CD14-positive monocyte (primary cell): ENCODE data around the gene ST6GALNAC3. TPM values are rescaled to one million over a fixed set of nuclear protein-coding genes. Genes with fewer than 3 reads are reported as not detected.

Experiments
- DNase-seq, 3 donors: peaks; one replicate each; pipeline ENCODE4 v3.0.0-alpha.2; 2011 to 2022
- H2AFZ ChIP-seq: 2 replicates; pipeline ENCODE4 v1.6.0; 2012; ENCODE audit warnings: mild to moderate bottlenecking, low read depth, low read length, inconsistent platforms; ENCODE audit not compliant: insufficient read depth, poor library complexity, severe bottlenecking
- H3K27ac ChIP-seq, 2 donors: 1 replicate in 1 of 2; 2 replicates in 1 of 2; pipeline ENCODE4 v1.5.1; 2012 to 2013; ENCODE audit warnings: low read length in 2 of 2, control low read depth in 1 of 2, inconsistent platforms in 1 of 2, low read depth in 1 of 2, mild to moderate bottlenecking in 1 of 2
- H3K27me3 ChIP-seq, 2 donors: one replicate each; pipeline versions ENCODE4 v1.6.0 to v1.6.1; 2011 to 2013; ENCODE audit warnings: low read length in 2 of 2; ENCODE audit not compliant: control insufficient read depth in 2 of 2, insufficient read depth in 2 of 2
- H3K36me3 ChIP-seq, 2 donors: replicated peaks in 1 of 2; 1 replicate in 1 of 2; 2 replicates in 1 of 2; pipeline versions ENCODE4 v1.5.1 to v1.6.1; 2012 to 2013; ENCODE audit warnings: low read length in 2 of 2, control low read depth in 1 of 2, inconsistent platforms in 1 of 2, mild to moderate bottlenecking in 1 of 2; ENCODE audit not compliant: insufficient read depth in 2 of 2, control insufficient read depth in 1 of 2
- H3K4me1 ChIP-seq, 2 donors: 1 replicate in 1 of 2; 2 replicates in 1 of 2; pipeline versions ENCODE4 v1.5.1 to v1.6.1; 2012 to 2013; ENCODE audit warnings: low read length in 2 of 2, control low read depth in 1 of 2, inconsistent platforms in 1 of 2, mild to moderate bottlenecking in 1 of 2, moderate library complexity in 1 of 2; ENCODE audit not compliant: insufficient read depth in 2 of 2, control insufficient read depth in 1 of 2
- H3K4me2 ChIP-seq: replicated peaks from 2 replicates; pipeline ENCODE3; 2012; ENCODE audit warnings: low read length, moderate library complexity, mild to moderate bottlenecking; ENCODE audit not compliant: poor library complexity, severe bottlenecking; ENCODE audit errors: extremely low read depth
- H3K4me3 ChIP-seq, 3 experiments: fragments of 200-600 bp in 1 of 3; sonication (generic) in 1 of 3; replicated peaks in 1 of 3; 1 replicate in 2 of 3; 2 replicates in 1 of 3; pipeline ENCODE4 v1.5.1; 2011 to 2013; ENCODE audit warnings: low read length in 3 of 3, mild to moderate bottlenecking in 3 of 3, control low read depth in 2 of 3, low read depth in 2 of 3, inconsistent platforms in 1 of 3, moderate library complexity in 1 of 3
- H3K79me2 ChIP-seq: 2 replicates; pipeline ENCODE4 v1.6.0; 2012; ENCODE audit warnings: mild to moderate bottlenecking, control low read depth, inconsistent platforms, low read length, moderate library complexity; ENCODE audit not compliant: insufficient read depth
- H3K9ac ChIP-seq: 2 replicates; pipeline ENCODE4 v1.6.0; 2017; ENCODE audit warnings: low read length, mild to moderate bottlenecking; ENCODE audit not compliant: insufficient read depth, poor library complexity, severe bottlenecking
- H3K9me3 ChIP-seq, 2 donors: replicated peaks in 1 of 2; 1 replicate in 1 of 2; 2 replicates in 1 of 2; pipeline versions ENCODE4 v1.5.1 to v1.6.1; 2012 to 2013; ENCODE audit warnings: low read length in 2 of 2, control low read depth in 1 of 2; ENCODE audit not compliant: control insufficient read depth in 1 of 2, insufficient read depth in 1 of 2
- H4K20me1 ChIP-seq: 2 replicates; pipeline ENCODE4 v1.6.0; 2012; ENCODE audit warnings: mild to moderate bottlenecking, low read length, control low read depth, moderate library complexity; ENCODE audit not compliant: insufficient read depth
- H3K27ac Mint-ChIP-seq, 7 donors: one replicate each; pipeline ENCODE4 v1.8.0; 2020; ENCODE audit warnings: mild to moderate bottlenecking in 7 of 7, mixed read lengths in 7 of 7, moderate library complexity in 6 of 7, inconsistent platforms in 2 of 7
- H3K27me3 Mint-ChIP-seq, 3 donors: one replicate each; pipeline ENCODE4 v1.8.0; 2021 to 2022; ENCODE audit warnings: low read depth in 3 of 3, mild to moderate bottlenecking in 3 of 3, mixed read lengths in 3 of 3, moderate library complexity in 3 of 3, inconsistent platforms in 1 of 3
- H3K36me3 Mint-ChIP-seq, 2 donors: one replicate each; pipeline ENCODE4 v1.8.0; 2020; ENCODE audit warnings: mixed read lengths in 2 of 2, inconsistent platforms in 1 of 2, mild to moderate bottlenecking in 1 of 2
- H3K4me1 Mint-ChIP-seq: one replicate; pipeline ENCODE4 v1.8.0; 2020; ENCODE audit warnings: mild to moderate bottlenecking, mixed read lengths
- H3K4me3 Mint-ChIP-seq, 2 donors: one replicate each; pipeline ENCODE4 v1.8.0; 2020; ENCODE audit warnings: mild to moderate bottlenecking in 2 of 2, mixed read lengths in 2 of 2, moderate library complexity in 1 of 2
- H3K9me3 Mint-ChIP-seq, 7 donors: one replicate each; pipeline ENCODE4 v1.8.0; 2020 to 2022; ENCODE audit warnings: mixed read lengths in 7 of 7, mild to moderate bottlenecking in 6 of 7, moderate library complexity in 6 of 7, inconsistent platforms in 2 of 7
- CTCF ChIP-seq: fragments of 200-600 bp; IDR thresholded peaks from one replicate; pipeline ENCODE4 v1.8.0; 2022; ENCODE audit warnings: antibody characterized with exemption, mild to moderate bottlenecking
- WGBS: methylation state at CpG from one replicate; pipeline ENCODE4 v1.1.5; 2013; ENCODE audit warnings: missing lambda C conversion rate; ENCODE audit not compliant: insufficient coverage; 5-methylcytosine and 5-hydroxymethylcytosine counted together
- intact Hi-C, 2 donors: fragments of 100-400 bp; cut with micrococcal nuclease; formaldehyde crosslinking; loops; one replicate each; pipeline versions ENCODE4 v1.15.0 to v1.15.1; 2023
- polyA plus RNA-seq, 3 donors: library from polyadenylated mRNA; depleted of rRNA in 1 of 3; unstranded in 2 of 3; stranded (reverse) in 1 of 3; fragments of 300-500 nt in 2 of 3; fragments of >200 nt in 1 of 3; fragmentation: Illumina TruSeq in 2 of 3; gene quantifications; 1 replicate in 2 of 3; 2 replicates in 1 of 3; pipeline ENCODE4 v1.2.3, GENCODE V29; 2012 to 2021

ST6GALNAC3 gene
- polyA plus RNA-seq, 3 donors = 6.5 to 9.2 (median 7.6) TPM

- Histone ChIP-seq H3K27ac (no peak overlapping the region), H2AFZ (no peak overlapping the region), H3K4me2 (no peak overlapping the region), H3K4me3 (no peak overlapping the region), H3K4me1 (no peaks in the 10 kb centered on the region), H3K27me3 (no peaks in the 10 kb centered on the region), H4K20me1 (no peaks in the 10 kb centered on the region), H3K79me2 (no peaks in the 10 kb centered on the region), H3K9ac (no peak overlapping the region), H3K36me3 (no peaks in the 10 kb centered on the region), H3K9me3 (no peaks in the 10 kb centered on the region)
- H3K27ac Mint-ChIP-seq = no peak overlapping the region
- WGBS = 100% methylated on average over 1 of the region's 4 CpGs
- H3K9me3 Mint-ChIP-seq = peaks cover 2 to 11% (median 5%) of the 10 kb centered on the region in 7 donors
- intact Hi-C loops = no loop called here
- H3K4me3 Mint-ChIP-seq = no peak overlapping the region
- peaks cover 0 to 2% (median 1%) of the 10 kb centered on the region in 3 donors for H3K27me3 Mint-ChIP-seq
- DNase-seq = no peak
- no peaks in the 10 kb centered on the region for H3K36me3 Mint-ChIP-seq
- no peak for TF ChIP-seq CTCF
- H3K4me1 Mint-ChIP-seq = no peaks in the 10 kb centered on the region
These were observed 268.8 kb downstream of the ST6GALNAC3 start for GRCh38 chr1:76343356-76343755.

DNA sequence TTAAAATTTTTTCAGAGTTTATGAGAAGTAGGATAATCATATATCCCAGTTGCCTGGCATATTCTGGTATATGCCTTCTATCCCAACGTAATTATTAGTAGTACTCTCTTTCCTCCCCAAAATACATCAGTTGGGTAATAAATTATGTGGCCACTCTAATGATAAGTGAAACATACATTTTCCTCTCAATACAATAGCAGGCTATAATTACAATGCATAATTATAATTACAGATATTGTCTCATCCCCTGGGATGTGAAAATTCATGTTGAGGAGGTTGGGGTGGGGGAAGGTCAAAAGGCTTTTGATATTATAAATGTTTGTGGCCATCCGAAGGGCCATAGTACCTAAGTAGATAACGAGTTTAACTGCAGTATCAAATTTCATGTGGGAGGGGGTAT is 277.1 kb downstream of the ST6GALNAC3 start:
- H3K27ac ChIP-seq = no peak overlapping the region
- Mint-ChIP-seq H3K36me3 (no peaks in the 10 kb centered on the region), H3K27ac (no peak overlapping the region), H3K4me3 (no peak overlapping the region), H3K9me3 (peaks cover 0 to 1% (median 0%) of the 10 kb centered on the region in 7 donors), H3K27me3 (no peaks in the 10 kb centered on the region), H3K4me1 (no peaks in the 10 kb centered on the region)
- no peak overlapping the region for H3K9ac ChIP-seq
- no peak overlapping the region for H3K4me2 ChIP-seq
- intact Hi-C loops = no loop called here
- H3K36me3 ChIP-seq = no peaks in the 10 kb centered on the region
- H3K79me2 ChIP-seq = no peaks in the 10 kb centered on the region
- no peak overlapping the region for H3K4me3 ChIP-seq
- TF ChIP-seq CTCF = no peak
- no peaks in the 10 kb centered on the region for H4K20me1 ChIP-seq
- no peaks in the 10 kb centered on the region for H3K9me3 ChIP-seq
- H3K27me3 ChIP-seq = no peaks in the 10 kb centered on the region
- WGBS = 100% methylated on average over 2 of the region's 3 CpGs
- H2AFZ ChIP-seq = no peak overlapping the region
- no peak for DNase-seq
- H3K4me1 ChIP-seq = no peaks in the 10 kb centered on the region
